WTC11 (cell line): ENCODE data around the gene HNRNPUL2. TPM values are rescaled to one million over a fixed set of nuclear protein-coding genes. Genes with fewer than 3 reads are reported as not detected.

Experiments used
- ATAC-seq: fragments of 200-7000 bp; cut with Tn5 transposase; 2 replicates; pipeline ENCODE4 v1.10.0; 2021; ENCODE audit warnings: mild to moderate bottlenecking, moderate library complexity
- CTCF ChIA-PET: fragments of 300-600 bp; sonication (Branson Sonifier 250); formaldehyde crosslinking; loops from one replicate; lab custom pipeline; 2021; ENCODE audit warnings: antibody characterized with exemption; lab: Charles Lee
- POLR2A ChIA-PET: fragments of 350-600 bp; sonication (Branson Sonifier 250); formaldehyde crosslinking; loops from one replicate; lab custom pipeline; 2021; ENCODE audit warnings: antibody characterized with exemption; lab: Charles Lee
- DNase-seq: peaks from one replicate; pipeline ENCODE4 v3.0.0; 2021; ENCODE audit warnings: low spot score
- H3K27ac Mint-ChIP-seq: 2 replicates; pipeline ENCODE4 v1.8.0; 2021; ENCODE audit warnings: mixed read lengths
- H3K27me3 Mint-ChIP-seq: 2 replicates; pipeline ENCODE4 v1.8.0; 2021; ENCODE audit warnings: low read depth, mild to moderate bottlenecking, moderate library complexity, mixed read lengths
- H3K36me3 Mint-ChIP-seq: 2 replicates; pipeline ENCODE4 v1.8.0; 2021; ENCODE audit warnings: mixed read lengths
- H3K4me1 Mint-ChIP-seq: 2 replicates; pipeline ENCODE4 v1.8.0; 2022; ENCODE audit warnings: mixed read lengths
- H3K4me3 Mint-ChIP-seq: 2 replicates; pipeline ENCODE4 v1.8.0; 2021; ENCODE audit warnings: mild to moderate bottlenecking, moderate library complexity, mixed read lengths
- H3K9me3 Mint-ChIP-seq: 2 replicates; pipeline ENCODE4 v1.8.0; 2021; ENCODE audit warnings: mixed read lengths
- AR ChIP-seq: fragments of 250-450 bp; sonication (Bioruptor Pico); IDR thresholded peaks from 2 replicates; pipeline ENCODE4 v1.9.0; 2021; ENCODE audit warnings: mild to moderate bottlenecking
- CREB1 ChIP-seq: sonication (generic); formaldehyde crosslinking; IDR thresholded peaks from 2 replicates; pipeline ENCODE4 v1.8.0; 2023; ENCODE audit warnings: mild to moderate bottlenecking, missing genetic modification reagents
- ERG ChIP-seq: fragments of 250-450 bp; sonication (Bioruptor Pico); IDR thresholded peaks from 2 replicates; pipeline ENCODE4 v1.8.0; 2021; ENCODE audit warnings: mild to moderate bottlenecking
- FOXP4 ChIP-seq: sonication (generic); formaldehyde crosslinking; IDR thresholded peaks from 2 replicates; pipeline ENCODE4 v1.8.0; 2022; ENCODE audit warnings: mild to moderate bottlenecking, missing genetic modification reagents
- HMGXB4 ChIP-seq: sonication (generic); formaldehyde crosslinking; IDR thresholded peaks from 2 replicates; pipeline ENCODE4 v1.8.1; 2023; ENCODE audit warnings: mild to moderate bottlenecking, moderate library complexity, missing genetic modification reagents
- MAX ChIP-seq: sonication (generic); formaldehyde crosslinking; IDR thresholded peaks from 2 replicates; pipeline ENCODE4 v1.8.0; 2022; ENCODE audit warnings: mild to moderate bottlenecking, missing genetic modification reagents
- PRDM15 ChIP-seq: sonication (generic); formaldehyde crosslinking; IDR thresholded peaks from 2 replicates; pipeline ENCODE4 v1.8.0; 2022; ENCODE audit warnings: missing genetic modification reagents
- PREB ChIP-seq: sonication (generic); formaldehyde crosslinking; IDR thresholded peaks from 2 replicates; pipeline ENCODE4 v1.8.1; 2022; ENCODE audit warnings: mild to moderate bottlenecking, missing genetic modification reagents, moderate library complexity, borderline replicate concordance
- RELA ChIP-seq: sonication (generic); formaldehyde crosslinking; IDR thresholded peaks from 2 replicates; pipeline ENCODE4 v1.8.1; 2022; ENCODE audit warnings: missing genetic modification reagents, mild to moderate bottlenecking, borderline replicate concordance
- SP1 ChIP-seq: sonication (generic); formaldehyde crosslinking; conservative IDR thresholded peaks from 2 replicates; pipeline ENCODE4 v1.8.1; 2022; ENCODE audit warnings: missing genetic modification reagents
- ZNF423 ChIP-seq: fragments of 250-450 bp; sonication (Bioruptor Pico); IDR thresholded peaks from 2 replicates; pipeline ENCODE4 v2.1.2; 2022; ENCODE audit warnings: mild to moderate bottlenecking, moderate library complexity
- ZSCAN18 ChIP-seq: fragments of 250-450 bp; sonication (Bioruptor Pico); IDR thresholded peaks from 2 replicates; pipeline ENCODE4 v2.1.2; 2022; ENCODE audit warnings: mild to moderate bottlenecking, moderate library complexity
- total RNA-seq: library from RNA; stranded (reverse); gene quantifications from 3 replicates; pipeline ENCODE4 v1.2.3, GENCODE V29; 2021

Gene HNRNPUL2
- total RNA-seq, 1 experiment from 2014 or later = 42.1 TPM

GRCh38 chr11:62712276-62712812 lies 14.9 kb downstream of the HNRNPUL2 start:
- no peak for TF ChIP-seq ERG (CRISPR knock-in tag)
- TF ChIP-seq SP1 (CRISPR knock-in tag) = no peak
- TF ChIP-seq ZSCAN18 = no peak
- TF ChIP-seq FOXP4 (CRISPR knock-in tag) = no peak
- no peak for TF ChIP-seq RELA
- no peak for TF ChIP-seq PREB (CRISPR knock-in tag)
- TF ChIP-seq, all 79 proteins: peak for 0
- peaks cover 60% of the 10 kb centered on the region for H3K36me3 Mint-ChIP-seq
- ChIA-PET POLR2A (no interaction called here), CTCF (no interaction called here)
- no peaks in the 10 kb centered on the region for H3K27me3 Mint-ChIP-seq
- no peak overlapping the region for H3K4me3 Mint-ChIP-seq
- no peak for DNase-seq
- H3K27ac Mint-ChIP-seq = peak overlapping the region; percentile 23; the same call in 1 of the 2 replicates
- no peaks in the 10 kb centered on the region for H3K9me3 Mint-ChIP-seq
- no peak for ATAC-seq
- peaks cover 48% of the 10 kb centered on the region for H3K4me1 Mint-ChIP-seq

GRCh38 chr11:62710001-62710345 lies 17.3 kb downstream of the HNRNPUL2 start:
- ATAC-seq = no peak
- H3K4me1 Mint-ChIP-seq = peaks cover 49% of the 10 kb centered on the region
- POLR2A ChIA-PET = interaction anchor here (0.6 to 6.0 kb wide), 10 partner anchors 17 to 322 kb away, joined by 3 to 35 read pairs (median 8); partner anchors contain the start of genes C11orf98, CSKMT, EEF1G and HNRNPUL2
- peaks cover 38% of the 10 kb centered on the region for H3K36me3 Mint-ChIP-seq
- CTCF ChIA-PET = interaction anchor here (0.5 to 4.0 kb wide), 11 partner anchors 13 to 285 kb away, joined by 3 to 24 read pairs (median 4); partner anchors contain the start of genes C11orf98, CSKMT, HNRNPUL2 and STX5
- peak overlapping the region; percentile 100 for H3K27ac Mint-ChIP-seq
- DNase-seq = no peak
- H3K27me3 Mint-ChIP-seq = no peaks in the 10 kb centered on the region; the same call in 1 of the 2 replicates
- peak overlapping the region; percentile 92 for H3K4me3 Mint-ChIP-seq
- peak; percentile 10; the same call in 1 of the 2 replicates for TF ChIP-seq MAX
- peak; percentile 14; the same call in 1 of the 2 replicates for TF ChIP-seq CREB1 (CRISPR knock-in tag)
- 0 out of 2 replicates have a peak, but pooled peaks have one; percentile 26 for TF ChIP-seq HMGXB4 (CRISPR knock-in tag)
- TF ChIP-seq AR (CRISPR knock-in tag) = 0 out of 2 replicates have a peak, but pooled peaks have one; percentile 6
- TF ChIP-seq ZNF423 = no peak
- peak; percentile 65 for TF ChIP-seq PRDM15 (CRISPR knock-in tag)
- no peaks in the 10 kb centered on the region for H3K9me3 Mint-ChIP-seq
